Superior temporal gyrus (tissue), 1 donor: ENCODE data around the gene CADM3.

Experiments
- DNase-seq: peaks from one replicate; pipeline ENCODE4 v3.0.0-alpha.2; 2016; ENCODE audit errors: extremely low spot score

CADM3 gene

DNA sequence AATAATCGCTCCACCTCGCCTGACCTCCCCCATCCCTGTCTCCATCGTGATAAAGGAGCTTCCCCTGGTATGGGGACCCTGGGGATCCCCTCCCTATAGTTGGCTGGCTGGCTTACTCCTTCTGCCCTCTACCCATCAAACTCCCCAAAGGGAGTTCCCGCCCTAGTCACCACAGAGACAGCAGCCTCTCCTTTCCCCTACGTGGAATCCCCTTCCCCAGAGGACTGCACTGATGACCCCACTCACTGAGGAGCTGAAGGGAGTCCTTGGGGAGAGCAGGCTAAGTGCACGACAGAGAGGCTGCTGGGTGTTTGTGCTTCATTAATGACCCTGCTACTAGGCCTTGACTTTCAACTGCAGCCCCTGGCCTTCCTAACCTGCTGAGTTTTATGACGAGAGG lies 1.9 kb downstream of the CADM3 start:
- DNase-seq = no peak

DNA sequence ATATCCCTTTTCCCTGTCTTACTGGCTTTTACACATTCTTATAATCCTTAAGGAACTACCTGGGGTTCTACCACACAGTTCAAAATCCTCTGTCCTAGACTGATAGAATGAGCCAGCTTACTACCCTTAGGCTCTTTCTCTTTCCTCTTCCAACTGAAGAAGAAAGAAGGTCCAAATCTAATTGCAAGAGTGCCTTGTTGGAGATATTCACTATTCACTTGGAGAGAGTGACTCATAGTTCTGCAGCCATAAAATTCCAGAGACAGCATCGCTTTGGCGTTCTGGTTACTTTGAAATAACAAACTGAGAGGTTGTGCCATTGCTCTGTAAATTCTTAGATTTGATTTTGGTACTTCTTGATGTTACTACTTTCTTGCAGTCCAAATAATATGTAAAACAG lies 4.2 kb downstream of the CADM3 start:
- DNase-seq = no peak

DNA sequence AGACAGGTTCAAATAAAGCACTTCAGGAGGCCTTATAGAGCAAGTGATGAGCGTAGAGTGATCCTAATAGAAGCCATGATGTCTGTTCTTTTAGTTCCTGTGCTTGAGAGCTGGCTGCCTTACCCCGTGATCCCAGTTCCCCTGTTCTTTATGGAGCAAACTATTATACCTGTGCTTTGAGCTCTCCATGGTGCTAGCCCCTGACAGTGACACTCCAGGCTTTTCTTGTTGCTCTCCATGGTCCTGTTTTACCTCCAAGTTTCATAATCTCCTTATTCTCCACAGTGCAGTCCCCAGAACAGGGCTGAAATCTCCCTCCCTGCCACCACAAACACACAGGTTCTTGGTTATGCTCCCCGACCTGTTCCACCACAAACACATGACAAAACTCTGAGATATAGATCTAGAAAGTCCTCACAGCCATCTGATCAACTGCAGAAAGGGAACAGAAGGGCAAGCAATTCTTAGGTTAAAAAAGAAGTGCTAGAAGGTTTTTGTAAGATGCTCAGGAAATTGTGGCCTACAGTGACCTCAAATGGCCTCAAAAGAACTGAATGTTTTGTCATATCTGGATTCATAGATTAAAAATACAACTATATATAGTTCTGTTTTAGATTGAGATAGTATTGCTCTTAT lies 6.0 kb downstream of the CADM3 start:
- no peak for DNase-seq

DNA sequence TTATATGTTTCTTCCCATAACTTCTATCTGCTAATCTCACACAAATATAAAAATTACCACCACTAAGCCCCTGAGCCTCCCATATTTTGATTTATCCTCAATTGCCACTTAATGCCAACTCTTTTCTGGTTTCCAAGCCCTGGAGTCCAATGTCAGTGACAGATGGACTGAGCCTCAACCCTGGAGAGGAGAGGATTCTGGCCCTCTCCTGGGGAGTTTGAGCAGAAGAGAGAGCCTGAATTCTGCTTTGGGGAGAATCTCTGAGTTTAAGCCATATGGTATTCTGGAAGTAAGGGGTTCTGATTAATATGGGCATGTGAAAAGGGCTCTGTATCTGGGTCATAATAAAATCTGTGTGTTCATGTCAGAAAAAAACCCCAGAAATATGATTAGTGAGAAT lies 8.5 kb downstream of the CADM3 start:
- DNase-seq = no peak

DNA sequence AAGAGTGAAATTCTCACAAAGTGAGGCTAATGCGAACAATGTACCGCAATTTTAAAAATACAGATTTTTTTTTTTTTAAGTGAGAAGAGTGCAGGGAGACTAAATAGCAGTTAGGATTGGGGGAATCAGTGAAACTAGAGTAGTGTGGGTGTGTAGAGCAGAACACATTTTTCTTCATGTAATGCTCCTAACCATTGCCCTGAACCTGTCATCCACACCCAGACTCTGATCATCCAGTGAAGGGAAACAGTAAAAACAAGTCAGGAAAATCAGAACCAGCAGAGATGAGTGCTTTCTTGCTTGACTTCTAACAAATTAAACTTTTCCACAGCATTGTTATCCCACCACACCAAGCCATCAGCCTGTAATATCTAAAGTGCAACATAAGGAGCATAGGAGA lies 9.1 kb downstream of the CADM3 start:
- DNase-seq = no peak

DNA sequence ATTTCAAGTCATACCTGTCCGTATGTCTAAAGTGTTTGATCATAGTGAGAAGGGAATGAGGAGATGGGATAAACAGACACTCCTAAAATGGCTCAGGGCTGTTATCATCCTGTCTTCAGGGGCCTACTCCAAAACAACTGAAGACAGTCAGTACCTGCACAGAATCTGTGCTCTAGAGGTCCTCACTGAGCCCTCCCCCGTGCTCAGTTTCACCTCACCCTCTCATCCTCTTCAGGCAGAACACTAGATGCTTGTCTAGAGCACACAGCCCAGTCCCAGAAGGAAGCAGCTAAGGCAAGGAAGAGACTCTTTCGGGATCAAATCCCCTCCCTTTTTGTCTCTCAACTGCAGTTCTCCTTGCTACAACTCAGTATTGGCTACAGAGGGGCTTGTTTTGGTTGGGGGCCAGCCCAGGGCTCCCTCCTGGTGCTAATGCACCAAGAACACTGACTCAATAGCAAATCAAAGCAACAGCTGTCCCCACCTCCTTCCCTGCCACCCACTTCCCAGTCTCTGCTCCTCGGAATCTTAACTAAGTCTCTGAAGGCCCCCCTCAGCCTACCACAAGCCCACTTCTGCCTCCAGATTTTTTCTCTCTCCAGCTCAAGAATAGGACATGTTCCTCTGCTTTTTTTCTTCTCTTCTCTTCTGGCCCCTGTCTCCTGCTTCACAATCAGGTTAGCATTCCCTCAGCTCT lies 10.1 kb downstream of the CADM3 start:
- no peak for DNase-seq

DNA sequence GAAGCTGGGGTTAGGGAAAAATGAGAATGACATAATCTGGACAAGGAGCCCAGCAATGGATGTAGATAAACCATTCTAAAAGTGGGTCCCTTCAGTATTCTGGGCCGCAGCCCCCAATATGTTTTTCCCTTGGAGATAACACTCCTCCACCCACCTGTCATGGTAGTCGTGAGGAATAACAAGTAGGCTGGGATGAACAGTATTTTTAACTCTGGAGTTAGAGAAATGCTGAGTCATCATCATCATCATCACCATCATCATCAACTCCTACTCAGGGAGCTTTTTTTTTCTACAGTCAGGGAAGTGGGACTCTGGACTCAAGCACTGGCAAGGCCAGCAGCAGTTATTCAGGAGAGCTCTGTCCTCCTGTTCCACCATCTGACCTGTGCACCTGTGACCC lies 12.8 kb downstream of the CADM3 start:
- DNase-seq = no peak

DNA sequence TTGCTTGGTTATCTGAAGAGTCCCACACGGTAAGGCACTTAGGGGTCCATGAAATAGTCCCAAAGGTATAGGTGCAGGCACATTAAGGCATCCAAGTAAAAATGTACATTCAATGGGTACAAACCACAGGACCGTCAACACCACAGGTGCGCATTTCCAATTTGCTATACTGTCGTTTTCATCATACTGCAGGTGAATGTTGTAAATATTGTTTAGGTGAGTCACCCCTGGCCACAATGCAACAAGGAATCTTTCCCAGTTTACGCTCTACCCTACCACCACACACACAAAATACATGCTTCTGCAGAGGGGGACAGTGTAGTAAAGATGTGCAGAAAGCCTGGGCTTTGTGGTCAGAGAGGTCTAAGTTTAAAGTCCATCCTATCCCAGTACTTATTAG lies 13.7 kb downstream of the CADM3 start:
- no peak for DNase-seq

DNA sequence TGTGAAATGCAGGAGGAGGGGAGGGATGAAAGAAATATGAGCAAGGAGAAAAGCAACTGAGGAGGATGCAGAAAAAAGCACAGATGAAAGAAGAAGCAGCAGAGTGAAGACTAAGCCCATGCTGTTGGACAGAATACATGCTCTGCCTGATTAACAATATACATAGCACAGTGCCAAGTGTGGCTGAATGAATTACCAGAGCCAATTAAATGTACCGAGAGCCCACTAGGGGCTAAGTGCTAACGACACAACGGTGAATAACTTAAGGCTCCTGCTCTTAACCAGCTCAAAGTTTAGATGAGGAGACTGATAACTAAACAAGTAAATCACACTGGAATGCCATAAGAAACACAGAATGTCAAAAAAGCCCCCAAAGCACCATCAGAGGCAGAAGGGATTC lies 15.6 kb downstream of the CADM3 start:
- DNase-seq = no peak

DNA sequence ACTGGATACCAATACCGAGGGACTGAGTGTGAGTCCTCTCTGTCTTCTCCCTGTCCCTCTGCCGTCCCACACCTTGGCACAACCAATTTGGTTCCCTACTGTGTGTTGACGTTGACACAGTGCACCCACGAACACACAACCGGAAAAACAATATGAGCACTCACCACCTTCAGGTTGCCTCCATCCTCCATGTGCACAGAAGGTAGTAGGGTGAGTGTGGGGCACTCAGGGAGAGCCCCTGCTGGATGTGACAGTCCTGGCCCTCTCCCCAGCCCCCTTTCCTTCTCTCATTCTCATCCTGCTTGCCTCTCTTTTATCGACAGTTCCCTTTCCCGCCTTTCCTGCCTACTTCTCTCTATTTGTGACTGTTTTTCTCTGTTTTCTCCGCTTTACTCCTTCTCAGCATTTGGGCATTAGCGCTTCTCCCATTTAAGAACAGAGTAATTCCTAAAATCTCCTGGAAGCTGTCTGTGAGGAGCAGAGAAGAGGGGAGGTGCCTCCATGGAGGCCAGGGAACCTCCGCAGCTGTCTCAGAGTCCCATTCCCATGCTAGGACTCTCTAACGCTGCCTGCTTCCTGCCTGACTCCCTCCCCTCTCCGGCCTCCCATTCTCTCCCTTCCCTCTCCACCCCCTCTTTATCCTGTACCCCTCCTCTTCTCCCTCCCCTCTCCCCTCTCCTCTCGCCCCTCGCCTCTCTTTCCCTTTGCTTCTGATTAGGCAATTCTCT lies 16.4 kb downstream of the CADM3 start:
- no peak for DNase-seq

DNA sequence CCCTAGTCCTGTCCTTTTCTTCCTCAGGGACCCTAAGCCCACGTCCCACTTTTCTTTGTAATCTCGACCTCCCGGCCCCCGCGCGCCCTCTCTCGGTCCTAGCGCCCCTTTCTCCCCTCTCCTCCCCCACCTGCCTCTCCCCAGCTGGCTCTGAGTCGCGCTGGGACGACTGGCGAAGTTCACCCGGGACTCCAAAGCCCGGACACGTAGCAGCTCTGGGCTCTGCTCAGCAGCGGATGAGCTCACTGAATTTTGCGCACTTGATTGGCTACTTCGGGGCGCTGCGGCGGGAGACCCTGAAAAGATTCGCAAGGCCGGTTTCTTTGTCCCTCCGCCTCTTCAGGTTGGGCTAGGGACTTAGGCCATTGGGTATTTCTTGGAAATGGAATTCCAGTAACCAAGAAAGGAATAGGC lies 17.0 kb downstream of the CADM3 start:
- DNase-seq = no peak

DNA sequence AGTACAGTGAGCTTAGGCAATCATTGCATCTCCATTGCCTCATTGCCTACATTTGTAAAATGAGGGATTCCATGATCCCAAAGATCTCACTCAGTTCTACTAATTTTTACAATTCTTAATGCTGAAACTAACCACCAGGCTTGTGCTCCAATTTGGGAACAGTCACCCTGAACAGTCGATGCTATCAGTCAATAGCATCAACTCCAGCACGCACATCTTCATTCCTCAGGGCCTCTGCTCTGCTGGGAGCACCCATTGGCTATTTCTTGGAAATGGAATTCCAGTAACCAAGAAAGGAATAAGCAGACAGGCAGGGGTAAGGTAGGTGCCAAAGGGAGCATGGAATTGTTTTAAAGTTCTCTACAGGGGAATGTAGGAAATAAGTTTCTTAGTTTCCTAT lies 19.0 kb downstream of the CADM3 start:
- no peak for DNase-seq

DNA sequence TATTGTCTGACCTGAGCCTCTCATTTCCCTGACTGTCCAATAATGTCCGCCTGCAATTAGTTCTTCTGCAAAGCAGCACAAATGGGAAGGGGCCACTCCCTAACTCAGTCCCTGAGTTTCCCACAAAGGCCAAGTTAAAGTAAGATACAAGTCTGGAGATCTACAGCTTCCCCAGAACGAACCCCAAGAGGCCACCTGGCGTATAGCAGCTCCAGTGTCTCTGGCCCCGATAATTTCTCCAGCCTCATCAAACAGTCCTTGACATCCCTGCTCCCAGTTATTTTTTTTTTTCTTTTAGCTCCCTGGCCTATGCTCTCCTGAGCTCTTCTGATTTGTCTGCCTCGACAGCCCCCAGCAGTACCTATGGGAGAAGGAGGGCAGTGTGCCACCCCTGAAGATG lies 25.1 kb downstream of the CADM3 start:
- no peak for DNase-seq

DNA sequence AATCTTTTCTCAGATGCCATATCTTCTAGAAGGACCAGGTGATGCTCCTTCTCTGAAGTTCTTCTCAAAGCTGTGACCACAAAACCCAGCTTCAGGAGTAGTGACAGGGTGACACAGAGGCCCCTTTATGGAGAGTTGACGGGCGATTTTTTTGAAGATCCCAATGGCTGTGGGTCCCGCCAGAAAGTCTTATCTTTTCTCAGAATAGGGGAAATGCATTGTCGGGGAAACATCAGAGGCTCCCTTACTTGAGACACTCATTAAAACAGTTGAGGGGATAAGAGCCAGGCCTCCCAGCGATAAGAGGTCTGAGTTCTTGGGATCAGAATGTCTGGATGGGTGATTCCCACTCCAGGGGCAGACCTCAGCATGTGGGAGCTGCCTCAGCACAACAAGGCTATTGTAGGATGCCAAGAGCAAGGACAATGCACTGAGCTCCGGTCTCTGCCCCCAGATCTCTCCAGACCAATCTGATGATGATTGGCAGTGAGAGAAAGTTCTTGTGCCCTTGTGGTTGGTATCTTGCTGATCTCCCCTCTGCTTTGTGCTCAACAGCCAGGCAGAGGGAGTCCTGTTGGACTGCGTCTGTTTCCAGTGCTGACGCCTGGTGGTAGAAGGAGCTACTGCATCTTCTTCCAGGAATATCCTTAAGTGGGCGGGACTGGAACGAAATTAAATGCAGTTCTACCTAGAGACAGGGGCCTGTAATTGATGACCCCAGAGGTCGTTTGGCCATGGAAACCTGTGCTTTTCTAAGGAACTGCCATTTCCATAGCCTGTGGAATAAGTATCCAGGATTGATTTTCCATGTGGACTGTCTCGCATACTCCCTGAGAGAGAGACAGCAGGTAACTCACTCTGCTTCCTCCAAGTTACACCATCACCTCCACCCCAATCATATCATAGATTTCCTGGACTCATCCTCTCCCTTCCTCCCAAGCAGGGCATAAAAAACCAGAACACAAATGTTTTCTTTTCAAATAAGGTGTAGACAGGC lies 26.4 kb downstream of the CADM3 start:
- peak; percentile 92 for DNase-seq

DNA sequence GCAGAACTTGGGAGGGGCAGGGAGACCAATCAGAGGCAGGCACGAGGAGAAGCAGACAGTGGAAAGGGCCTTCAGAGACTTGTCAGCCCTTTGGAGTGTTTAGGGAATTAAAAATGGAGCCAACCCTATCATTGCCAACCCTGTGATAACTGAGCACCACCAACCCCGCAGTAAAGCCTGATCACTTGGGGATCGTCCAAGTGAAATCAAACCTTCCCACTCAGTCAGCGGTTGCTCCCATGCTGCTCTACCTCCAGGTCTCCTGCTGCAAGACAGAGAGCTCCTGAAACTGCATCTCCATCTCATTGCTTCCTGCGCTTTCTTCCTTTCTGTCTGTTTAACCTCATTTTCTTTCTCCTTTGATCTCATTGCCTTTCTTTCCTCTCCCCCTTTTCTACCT lies 28.5 kb downstream of the CADM3 start:
- no peak for DNase-seq

DNA sequence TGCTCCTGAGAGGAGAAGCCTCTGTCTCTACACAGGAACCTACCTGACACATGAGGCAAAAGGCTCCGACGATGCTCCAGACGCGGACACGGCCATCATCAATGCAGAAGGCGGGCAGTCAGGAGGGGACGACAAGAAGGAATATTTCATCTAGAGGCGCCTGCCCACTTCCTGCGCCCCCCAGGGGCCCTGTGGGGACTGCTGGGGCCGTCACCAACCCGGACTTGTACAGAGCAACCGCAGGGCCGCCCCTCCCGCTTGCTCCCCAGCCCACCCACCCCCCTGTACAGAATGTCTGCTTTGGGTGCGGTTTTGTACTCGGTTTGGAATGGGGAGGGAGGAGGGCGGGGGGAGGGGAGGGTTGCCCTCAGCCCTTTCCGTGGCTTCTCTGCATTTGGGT lies 29.4 kb downstream of the CADM3 start:
- no peak for DNase-seq

DNA sequence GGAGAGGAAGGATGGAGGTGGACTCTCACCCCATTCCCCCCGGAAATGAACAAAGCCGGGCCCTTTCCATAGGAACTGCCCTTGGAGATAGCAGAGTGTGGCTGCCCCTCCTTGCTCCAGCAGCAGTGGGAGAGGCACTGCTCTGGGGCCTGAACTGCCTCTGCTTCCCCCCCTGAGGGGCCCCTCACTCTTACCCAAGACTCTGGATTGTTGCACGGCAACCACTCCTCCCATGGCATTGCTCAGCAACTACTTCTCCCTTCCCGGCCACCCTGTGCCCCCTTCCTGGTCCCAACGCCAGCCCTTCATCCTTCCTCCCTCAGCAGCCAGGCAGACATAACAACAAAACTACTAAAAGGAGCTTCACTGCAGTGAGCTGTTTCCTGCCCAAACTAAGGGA lies 30.2 kb downstream of the CADM3 start:
- no peak for DNase-seq

DNA sequence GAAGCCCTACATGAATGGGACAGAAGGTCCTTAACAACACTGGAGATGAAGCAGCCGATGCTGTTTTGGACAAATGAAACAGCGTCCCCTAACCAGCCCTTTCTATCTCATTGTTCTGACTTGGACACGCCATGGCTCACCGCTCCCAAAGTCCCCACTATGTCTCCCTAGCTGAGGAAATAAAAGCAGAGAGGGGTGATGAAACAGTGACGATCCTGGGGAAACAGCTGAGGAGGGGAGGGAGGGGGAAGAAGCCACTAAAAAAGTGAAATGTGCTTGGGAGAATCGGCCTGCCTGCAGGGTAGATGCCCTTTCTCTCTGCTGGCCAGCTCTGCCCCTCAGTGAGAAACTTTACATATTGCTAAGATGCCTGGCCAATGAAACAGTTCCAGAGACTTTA lies 32.2 kb downstream of the CADM3 start:
- no peak for DNase-seq

DNA sequence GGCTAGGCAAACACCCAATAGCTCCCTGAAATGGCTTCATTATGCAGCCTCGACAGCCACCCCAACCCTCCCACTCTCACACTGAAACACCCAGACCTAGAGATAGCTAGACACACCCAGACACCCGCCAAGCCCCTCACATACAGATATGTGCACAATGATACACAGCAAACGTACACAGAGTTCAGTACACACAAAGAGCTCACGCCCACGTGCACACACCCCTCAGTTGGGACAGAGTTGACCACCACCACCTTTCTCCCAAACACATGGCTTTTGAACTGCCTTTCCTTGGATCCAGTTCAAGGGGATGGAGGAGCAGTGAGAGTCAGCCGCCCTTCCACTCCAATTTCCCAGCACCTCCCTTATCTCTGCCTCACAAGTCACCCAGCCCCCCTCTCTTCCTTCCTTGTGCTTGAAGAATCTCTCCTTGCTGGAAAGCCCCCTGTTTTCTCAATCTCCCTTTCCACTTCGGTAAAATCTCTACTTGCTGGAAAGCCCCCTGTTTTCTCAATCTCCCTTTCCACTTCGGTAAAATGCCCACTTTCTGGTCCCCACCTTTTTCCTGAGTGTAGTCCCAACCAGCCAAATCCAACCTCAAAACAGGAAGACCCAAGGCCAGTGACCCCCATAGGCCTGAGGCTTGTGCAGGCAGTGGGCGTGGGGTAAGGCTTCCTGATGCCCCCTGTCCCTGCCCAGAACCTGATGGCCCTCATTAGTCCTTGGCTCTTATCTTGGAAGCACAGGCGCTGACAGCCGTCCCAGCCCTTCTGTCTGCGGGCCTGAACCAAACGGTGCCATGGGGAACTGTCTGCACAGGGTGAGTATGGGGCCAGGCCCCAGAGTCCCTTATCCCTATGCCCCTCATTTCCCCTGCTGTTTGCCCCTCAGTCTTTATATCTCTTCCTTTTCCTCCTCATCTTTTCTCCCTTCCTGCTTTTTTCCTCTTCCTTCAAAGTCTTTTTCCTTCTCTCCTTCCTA lies 33.0 kb downstream of the CADM3 start, which contains the start of gene ACKR1:
Gene ACKR1 (plus strand): TSS at position 715 of the 981 bp plus-strand sequence. CDS start 85 bp downstream, at position 800.
- no peak for DNase-seq

DNA sequence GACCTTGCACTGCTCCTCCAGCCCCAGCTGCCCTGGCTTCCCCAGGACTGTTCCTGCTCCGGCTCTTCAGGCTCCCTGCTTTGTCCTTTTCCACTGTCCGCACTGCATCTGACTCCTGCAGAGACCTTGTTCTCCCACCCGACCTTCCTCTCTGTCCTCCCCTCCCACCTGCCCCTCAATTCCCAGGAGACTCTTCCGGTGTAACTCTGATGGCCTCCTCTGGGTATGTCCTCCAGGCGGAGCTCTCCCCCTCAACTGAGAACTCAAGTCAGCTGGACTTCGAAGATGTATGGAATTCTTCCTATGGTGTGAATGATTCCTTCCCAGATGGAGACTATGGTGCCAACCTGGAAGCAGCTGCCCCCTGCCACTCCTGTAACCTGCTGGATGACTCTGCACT lies 33.8 kb downstream of the CADM3 start:
- no peak for DNase-seq

DNA sequence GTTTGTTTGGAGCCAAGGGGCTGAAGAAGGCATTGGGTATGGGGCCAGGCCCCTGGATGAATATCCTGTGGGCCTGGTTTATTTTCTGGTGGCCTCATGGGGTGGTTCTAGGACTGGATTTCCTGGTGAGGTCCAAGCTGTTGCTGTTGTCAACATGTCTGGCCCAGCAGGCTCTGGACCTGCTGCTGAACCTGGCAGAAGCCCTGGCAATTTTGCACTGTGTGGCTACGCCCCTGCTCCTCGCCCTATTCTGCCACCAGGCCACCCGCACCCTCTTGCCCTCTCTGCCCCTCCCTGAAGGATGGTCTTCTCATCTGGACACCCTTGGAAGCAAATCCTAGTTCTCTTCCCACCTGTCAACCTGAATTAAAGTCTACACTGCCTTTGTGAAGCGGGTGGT lies 34.7 kb downstream of the CADM3 start:
- DNase-seq = no peak
